Stimulated activated CD8-positive, alpha-beta memory T cell treated with anti-CD3 and anti-CD28 coated beads, Interleukin-12 subunit alpha, Interleukin-12 subunit beta, amount 100 ng/mL, for 24 hours (primary cell): ENCODE measurements around the gene MX1.
"Not testable (repeated sequence)": the region's sequence is repeated elsewhere in the genome, so short reads cannot be mapped to it uniquely, and the experiment has no call there.

ENCODE experiments used
- DNase-seq: peaks from one replicate; pipeline ENCODE4 v3.0.0-alpha.2; 2020; ENCODE audit errors: extremely low read depth

The MX1 gene

DNA sequence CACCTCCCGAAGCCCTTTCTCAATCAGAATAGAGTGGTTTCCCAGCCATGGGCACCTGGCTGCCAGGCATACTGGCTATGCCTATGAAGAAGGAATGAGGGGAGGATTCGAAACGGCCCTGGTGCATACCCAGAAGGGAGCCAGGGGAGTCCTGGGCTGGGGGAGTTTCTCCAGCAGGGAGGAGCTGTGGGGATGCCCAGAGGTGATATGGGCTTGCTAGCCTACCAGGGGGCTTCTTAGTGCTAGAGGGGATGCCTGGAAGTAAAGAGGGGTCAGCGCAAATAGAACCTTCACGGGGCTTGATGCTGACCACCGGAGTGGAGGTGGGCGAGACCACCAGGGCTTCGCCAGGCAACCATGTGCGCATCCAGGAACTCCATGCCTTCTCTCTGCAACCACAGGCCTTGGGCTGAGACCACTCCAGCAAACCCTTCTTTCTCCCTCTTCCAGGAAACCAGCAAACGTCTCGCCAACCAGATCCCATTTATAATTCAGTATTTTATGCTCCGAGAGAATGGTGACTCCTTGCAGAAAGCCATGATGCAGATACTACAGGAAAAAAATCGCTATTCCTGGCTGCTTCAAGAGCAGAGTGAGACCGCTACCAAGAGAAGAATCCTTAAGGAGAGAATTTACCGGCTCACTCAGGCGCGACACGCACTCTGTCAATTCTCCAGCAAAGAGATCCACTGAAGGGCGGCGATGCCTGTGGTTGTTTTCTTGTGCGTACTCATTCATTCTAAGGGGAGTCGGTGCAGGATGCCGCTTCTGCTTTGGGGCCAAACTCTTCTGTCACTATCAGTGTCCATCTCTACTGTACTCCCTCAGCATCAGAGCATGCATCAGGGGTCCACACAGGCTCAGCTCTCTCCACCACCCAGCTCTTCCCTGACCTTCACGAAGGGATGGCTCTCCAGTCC lies 18.2 kb upstream of the MX1 start:
- no peak for DNase-seq

DNA sequence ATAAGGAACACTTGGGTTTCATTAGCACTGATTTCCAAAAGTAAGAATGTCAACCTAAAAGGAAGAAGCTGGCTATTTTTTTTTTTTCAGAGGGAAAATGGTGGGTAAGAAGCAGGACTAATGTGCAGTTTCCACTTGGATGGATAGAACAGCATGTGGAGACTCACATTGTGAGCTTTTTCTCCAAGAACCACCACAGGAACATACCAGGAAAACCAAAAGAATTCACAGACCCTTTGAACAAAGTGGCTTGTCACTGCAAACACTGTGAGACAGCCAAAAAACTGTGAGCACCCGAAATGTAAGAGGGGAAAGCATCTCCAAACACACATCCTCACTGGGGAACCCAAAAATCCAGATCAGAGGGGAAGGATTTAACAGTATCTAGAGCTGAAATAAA lies 15.7 kb upstream of the MX1 start:
- DNase-seq = no peak

DNA sequence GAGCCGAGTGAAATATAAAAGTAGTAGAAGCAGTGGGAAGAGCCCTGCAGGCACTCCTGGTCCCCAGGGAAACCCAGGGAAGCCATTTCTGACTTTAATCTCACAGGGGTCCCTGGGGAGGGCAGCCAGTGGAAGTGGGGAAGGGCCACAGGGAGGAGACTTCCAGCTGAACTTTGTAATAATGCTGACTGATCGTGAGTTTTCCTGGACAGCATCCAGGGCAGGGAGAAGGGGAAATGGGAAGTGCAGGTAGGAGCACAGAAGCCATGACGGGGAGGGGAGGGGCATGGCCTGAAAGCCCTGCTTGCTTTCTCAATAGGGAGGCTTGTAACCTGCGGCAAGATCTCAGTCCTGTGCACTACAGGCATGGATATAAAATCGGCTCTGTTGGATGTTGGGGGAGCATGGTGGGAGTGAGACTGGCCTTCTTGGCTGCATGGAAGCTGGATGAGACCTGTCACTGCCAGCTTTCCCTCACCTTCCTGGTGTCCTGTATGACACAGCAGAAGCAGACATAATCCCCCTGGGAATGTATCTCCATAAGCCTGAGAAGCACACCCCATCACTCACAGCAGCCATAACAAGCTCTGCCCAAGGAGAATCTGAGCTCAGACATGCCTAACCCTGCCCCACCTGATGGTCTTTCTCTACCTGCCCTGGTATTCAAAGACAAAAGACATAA lies 15.1 kb upstream of the MX1 start:
- DNase-seq = no peak

DNA sequence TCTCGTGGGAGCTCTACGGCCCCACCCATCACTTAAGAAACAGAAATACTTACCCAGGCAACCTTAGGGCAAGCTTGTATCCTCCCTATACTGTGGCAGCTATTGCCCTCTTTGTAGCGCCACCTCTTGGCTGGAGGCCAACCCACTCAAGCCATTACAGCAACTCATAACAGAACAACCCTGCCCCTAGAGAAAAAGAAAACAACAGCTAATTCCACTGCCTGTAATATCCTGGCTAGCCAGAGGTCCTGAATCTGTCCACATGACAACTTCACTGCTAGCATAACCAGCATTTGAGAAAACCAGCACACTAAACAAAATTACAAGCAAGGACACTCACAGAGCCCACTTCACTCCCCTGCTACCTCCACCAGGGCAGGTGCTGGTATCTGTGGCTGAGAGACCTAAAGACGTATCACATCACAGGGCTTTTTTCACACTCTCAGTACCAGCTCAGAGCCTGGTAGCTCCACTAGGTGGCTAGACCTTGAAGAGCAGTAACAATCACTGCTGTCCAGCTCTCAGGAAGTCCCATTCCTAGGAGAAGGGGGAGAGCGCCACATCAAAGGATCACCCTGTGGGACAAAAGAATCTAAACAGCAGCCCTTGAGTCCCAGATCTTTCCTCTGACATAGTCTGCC lies 14.5 kb upstream of the MX1 start:
- DNase-seq = no peak

DNA sequence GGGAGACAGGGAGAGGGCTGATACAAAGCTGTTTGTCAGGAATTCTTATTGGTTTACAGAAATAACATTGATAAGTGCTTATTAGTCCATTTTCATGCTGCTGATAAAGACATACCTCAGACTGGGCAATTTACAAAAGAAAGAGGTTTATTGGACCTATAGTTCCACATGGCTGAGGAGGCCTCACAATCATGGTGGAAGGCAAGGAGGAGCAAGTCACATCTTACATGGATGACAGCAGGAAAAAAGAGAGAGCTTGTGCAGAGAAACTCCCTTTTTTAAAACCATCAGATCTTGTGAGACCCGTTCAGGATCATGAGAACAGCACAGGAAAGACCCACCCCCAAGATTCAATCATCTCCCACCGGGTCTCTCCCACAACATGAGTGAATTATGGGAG lies 8.5 kb upstream of the MX1 start:
- not testable (repeated sequence) for DNase-seq

DNA sequence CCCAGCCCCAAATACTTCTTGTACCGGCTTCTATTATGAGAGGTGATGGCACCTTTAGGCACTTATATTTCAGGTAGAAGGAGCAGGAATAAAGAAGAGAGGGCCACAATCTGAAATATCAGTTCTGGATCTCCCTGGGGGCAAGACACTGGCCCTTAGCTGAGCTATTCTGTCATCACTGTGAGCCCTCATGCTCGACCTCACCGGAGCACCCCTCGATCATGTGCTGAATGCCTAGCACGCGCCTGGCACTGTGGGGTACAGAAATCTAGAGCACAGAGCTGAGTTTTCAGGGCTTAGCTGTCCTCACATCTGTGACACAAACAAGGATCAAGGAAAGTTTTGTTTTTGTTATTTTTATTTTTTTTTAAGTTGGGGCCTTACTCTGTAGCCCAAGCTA lies 7.6 kb upstream of the MX1 start:
- DNase-seq = no peak

DNA sequence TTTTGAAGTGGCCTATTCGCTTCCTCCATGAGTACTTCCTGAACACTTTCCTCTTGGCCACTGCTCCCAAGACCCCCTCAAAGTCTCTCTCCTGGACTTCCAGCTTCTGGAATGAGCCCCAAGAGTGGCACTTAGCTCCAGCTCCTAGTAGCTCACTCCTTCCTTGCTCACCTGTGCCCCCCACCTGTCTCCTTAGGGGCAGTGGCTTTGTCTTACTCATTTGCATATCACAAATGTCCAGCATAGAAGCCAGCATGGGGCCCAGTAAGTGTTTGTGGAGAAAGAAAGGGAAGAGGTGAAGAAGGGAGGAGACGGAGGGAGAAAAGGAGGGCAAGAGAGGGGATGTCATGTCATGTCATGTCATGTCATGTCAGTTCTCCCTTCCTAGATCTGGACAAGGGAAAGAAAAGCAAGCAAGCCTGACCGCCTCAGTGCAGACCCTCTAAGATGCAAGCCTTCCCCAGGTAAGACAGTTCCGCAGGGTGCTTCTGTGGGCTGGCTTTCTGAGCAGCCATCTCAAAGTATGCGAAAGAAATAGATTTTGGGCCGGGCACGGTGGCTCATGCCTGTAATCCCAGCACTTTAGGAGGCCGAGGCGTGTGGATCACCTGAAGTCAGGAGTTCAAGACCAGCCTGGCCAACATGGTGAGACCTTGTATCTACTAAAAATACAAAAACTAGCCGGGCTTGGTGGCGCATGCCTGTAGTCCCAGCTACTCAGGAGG lies 6.9 kb upstream of the MX1 start:
- no peak for DNase-seq

DNA sequence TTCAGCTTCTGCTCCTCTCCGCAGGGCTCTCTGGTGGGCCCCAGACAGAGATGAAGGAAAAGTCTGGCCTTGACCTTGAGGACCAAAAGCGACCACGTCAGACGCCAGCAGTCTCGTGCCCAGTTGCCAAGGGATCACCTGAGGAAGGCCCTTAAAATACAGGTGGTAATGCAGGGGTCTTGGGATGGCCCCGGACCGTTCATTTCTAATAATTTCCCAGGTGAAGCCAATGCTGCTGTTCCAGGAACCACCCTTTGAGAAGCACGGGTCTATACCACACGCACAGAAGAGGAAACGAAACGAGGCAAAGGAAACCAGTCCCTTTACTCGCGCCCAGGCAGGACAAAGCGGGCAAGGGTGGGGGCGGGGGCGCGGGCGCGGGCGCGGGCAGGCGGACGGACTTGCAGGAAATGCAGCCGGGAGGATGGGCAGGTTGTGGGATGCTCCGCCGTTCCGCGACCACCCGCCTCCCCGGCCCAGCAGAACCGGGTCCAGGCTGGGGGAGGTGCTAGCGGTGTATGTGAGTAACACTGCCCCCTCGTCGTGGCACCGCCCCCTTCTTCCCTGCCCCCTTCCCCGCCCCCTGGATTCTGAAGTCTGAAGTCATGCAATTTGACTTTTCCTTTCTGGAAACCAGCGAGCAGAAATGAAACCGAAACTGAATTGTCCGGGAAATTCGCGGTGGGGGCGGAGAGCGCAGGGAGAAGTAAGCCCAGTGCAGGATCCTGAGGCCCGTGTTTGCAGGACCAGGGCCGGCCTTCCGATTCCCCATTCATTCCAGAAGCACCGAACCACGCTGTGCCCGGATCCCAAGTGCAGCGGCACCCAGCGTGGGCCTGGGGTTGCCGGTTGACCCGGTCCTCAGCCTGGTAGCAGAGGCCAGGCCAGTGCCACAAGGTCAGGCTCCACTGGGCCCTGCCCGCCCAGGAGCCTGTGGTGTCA lies 5.8 kb upstream of the MX1 start:
- DNase-seq = no peak

DNA sequence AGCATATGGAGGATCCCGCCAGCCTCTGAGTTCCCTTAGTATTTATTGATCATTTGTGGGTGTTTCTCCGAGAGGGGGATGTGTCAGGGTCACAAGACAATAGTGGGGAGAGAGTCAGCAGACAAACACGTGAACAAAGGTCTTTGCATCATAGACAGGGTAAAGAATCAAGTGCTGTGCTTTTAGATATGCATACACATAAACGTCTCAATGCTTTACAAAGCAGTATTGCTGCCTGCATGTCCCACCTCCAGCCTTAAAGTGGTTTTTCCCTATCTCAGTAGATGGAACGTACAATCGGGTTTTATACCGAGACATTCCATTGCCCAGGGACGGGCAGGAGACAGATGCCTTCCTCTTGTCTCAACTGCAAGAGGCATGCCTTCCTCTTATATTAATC lies 5.0 kb upstream of the MX1 start:
- not testable (repeated sequence) for DNase-seq

DNA sequence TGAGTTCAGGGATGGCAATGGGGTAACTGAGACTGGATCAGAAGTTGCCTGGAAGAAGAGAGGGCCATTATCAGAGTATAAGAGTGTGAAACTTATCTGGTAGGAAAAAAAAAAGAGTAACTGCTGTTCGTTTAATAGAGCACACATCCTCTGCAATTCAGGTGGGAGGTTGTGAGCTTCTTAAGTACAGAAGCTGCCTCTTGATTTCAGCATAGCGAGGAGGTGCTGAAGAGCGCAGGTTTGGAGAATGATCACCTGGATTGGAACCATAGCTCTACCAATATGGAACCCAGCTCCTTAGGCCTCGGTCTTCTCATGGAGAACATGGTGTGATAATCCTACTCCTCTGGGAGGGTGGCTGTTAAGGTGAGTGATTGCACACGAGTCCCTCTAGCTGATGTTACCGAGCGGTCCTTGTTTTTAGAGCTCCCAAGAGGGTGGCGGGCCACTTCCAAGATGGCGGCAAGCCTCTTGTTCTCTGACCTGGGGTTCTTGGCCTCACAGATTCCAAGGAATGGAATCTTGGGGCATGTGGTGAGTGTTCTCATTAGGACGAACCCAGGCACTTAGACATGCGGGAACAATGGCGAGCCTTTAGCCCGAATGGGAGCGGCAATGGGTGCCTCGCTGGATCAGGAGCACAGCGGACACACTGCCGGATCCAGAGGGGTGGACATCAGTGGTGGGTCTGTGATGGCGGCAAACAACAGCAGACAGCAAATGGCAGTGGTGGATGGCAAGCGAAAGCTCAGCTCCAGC lies 3.3 kb upstream of the MX1 start:
- no peak for DNase-seq

DNA sequence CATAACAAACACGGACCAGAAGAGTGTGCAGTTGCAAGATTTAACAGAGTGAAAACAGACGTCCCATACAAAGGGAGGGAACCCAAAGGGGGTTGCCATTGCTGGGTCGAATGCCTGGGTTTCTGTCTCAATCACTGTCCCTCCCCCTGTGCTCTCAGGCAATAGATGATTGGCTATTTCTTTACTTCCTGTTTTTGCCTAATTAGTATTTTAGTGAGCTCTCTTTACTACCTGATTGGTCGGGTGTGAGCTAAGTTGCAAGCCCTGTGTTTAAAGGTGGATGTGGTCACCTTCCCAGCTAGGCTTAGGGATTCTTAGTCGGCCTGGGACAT lies 2.8 kb upstream of the MX1 start:
- not testable (repeated sequence) for DNase-seq

DNA sequence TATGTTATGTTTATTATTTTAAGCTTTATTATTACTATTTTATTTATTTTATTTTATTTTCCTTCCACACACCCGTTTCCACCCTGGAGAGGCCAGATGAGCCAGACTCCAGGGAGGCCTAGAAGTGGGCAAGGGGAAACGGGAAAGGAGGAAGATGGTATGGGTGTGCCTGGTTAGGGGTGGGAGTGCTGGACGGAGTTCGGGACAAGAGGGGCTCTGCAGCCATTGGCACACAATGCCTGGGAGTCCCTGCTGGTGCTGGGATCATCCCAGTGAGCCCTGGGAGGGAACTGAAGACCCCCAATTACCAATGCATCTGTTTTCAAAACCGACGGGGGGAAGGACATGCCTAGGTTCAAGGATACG lies 468 bp upstream of the MX1 start:
- no peak for DNase-seq

DNA sequence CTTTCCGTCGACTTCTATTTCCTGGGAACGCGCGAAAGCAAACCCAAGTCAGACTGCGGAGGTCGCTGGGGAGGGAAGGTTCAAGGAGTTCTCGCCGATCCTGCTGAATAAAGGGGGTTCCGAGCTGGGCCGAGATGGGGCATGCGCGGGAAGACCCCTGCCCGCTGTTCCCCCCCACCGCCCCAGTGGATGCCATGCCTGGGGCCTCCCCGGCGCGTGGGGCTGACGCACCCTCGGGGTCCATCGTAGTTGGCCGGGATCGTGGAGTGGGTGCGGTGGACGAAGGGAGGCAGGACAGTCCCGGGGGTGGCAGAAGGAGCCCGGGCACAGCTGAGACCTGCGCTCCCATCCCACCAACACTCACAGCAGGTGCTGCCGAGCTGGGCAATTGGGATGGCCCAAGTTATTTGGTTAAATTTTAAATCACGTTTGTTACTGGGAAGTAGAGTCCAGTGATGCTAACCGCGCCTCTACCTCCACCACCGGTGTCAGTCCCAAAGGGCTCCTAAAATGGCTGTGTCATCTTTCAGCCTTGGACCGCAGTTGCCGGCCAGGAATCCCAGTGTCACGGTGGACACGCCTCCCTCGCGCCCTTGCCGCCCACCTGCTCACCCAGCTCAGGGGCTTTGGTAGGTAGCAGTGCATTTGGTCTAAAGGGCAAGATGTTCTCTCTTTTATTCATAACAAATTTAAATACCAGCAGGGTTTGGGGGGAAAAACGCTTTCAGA lies 801 bp downstream of the MX1 start:
- no peak for DNase-seq

DNA sequence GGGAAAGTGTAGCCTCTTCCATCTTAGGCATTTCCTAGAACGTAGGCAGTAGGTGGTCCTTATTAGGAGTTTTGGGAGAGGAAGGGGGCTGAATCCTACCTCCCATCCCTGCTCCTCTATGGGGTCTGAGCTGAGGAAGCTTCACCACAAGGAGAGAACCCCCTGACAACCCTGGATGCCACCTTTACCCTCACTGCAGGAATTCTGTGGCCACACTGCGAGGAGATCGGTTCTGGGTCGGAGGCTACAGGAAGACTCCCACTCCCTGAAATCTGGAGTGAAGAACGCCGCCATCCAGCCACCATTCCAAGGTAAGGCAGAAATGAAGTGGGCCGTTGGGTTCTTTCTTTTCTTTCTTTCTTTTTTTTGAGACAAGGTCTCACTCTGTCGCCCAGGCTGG lies 1.5 kb downstream of the MX1 start:
- no peak for DNase-seq

DNA sequence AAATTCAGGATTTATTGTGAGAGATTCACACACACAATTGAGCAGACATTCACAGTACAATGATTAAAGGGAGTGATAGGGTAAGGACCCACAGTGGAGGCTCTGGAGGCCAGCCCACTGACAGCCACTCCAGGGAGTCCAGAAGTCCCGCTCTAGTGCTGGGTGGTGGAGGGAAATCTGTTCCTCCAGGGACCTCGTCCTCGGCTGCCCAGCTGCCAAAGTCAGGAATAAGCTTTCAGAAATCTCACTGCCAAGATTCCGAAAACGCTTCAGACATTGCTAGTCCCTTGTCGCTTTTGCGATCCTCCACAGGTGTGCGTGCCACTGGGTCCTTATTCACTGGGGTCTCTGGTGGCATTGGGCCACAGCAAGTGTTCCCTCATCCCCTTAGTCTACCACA lies 2.3 kb downstream of the MX1 start:
- DNase-seq = no peak

DNA sequence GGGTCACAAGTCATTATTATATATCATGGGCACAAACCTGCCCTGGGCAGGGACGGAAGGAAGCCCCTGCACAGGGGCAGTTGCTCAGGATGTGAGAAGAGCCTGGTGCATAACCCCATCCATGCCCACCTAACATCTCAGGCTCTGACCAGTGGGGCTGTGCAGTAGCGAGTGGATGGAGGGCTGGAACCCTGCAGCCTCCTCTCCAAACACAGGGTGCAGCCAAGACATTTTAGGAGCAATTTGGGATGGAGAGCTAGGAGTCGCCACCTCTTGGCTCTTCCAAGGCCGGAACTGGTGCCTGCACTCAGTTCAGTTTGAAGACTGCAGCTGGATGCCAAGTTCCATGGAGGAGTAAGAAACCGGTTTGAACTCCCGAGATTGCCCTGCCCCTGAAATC lies 2.8 kb downstream of the MX1 start:
- no peak for DNase-seq

DNA sequence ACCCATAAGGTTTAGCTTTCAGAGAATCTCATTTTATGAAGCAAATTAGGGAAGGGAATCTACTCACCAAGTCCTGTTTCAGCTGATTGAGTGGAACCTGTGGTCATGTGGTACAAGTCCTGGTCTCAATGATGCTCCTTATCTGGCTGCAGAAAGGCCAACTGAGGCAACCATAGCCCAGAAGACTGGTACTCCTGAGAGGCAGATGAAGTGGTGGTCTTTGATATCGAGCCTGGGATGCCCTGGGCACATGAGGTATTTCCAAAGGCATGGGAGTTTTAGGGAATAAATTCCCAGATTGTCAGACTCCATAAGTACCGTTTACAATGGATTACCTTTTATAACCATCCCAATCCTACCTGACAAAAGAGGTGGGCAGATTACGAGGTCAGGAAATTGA lies 3.3 kb downstream of the MX1 start:
- no peak for DNase-seq

DNA sequence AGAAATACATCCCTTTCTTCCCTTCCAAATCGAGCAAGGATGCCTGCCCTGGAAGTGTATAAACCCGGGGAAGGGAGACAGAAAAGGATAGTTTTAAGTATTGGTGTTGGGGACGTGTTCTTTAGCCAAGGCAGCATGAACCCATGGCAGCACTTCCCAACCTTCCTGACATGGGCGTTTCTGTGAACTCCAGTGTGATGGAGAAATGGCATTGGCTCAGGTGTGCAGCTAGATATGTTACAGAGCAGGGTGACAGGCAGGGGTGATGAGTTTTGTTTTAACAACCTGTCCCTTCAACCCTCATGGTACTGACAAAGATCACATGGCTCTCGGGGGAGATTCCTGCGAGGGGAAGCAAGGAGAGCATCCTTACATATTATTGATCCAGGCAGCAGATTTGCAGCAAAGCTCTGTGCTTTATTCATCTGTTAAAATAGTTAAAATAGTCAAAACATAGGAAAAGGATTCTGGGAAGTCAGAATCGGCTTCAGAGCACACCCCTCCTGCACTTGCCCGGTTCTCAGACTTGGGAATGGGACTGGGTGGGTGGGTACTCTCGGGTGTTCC lies 4.0 kb downstream of the MX1 start:
- DNase-seq = no peak

DNA sequence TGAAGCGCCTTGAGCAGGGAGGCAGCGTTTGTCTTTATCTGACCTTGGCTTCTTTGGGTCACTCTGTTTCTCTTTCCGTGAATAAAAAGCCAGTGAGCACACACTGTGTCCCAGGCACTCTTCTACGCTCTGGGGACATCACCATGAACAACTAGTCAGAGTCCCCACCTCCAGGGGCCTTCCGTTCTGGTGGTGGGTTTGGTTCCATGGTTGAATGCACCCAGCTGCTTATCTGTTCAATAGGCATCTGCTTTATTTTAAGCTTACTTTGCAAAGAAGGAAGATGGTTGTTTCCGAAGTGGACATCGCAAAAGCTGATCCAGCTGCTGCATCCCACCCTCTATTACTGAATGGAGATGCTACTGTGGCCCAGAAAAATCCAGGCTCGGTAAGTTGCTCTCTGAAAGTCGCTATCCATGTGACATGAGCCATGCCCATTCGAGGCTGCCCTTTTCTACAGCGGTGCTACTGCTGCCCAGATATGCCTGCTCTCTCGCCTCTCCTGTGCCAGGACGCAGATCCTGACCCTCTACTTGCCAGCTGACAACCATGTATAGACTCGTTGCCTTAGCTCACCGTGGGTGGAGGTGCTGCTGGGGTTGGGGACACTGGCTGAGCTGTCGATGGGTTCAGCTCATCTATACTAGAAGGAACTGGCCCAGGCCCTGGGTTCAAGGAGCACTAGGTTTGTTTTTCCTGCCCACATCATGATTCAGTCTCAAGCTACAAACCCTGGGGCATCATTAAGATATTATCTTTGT lies 5.9 kb downstream of the MX1 start:
- no peak for DNase-seq
